ENCODE results near the gene IDE.

Gene IDE

DNA sequence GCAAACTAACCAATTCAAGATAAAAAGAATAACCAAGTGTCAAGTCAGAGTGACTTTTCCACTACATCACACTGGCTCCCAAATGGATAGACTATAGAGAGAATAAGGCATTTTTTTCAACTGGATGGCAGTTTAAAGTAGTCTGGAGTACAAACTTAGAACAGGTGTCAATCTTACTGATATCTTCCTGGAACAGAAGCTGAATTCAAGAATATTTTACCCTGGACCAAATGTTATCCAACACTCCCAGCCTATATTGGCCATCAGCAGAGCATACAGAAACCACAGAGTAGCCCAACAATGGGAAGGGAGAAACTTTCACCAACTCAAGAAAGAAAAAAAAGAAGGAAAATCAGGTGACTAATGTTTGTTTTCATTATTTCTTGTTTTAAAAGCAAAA lies 11.5 kb downstream of the IDE start:
- no peak overlapping the region for H2AFZ ChIP-seq
- no peaks in the 10 kb centered on the region for H3K9me3 ChIP-seq (ENCODE audit: control insufficient read depth, low read length)
- H3K27me3 ChIP-seq (ENCODE audit: control insufficient read depth, insufficient read depth, low read length) = no peaks in the 10 kb centered on the region
- H3K4me1 ChIP-seq = peaks cover 3% of the 10 kb centered on the region
- no peak overlapping the region for H3K4me2 ChIP-seq (ENCODE audit: low read length)
- H3K36me3 ChIP-seq (ENCODE audit: control insufficient read depth, insufficient read depth, low read length) = no peaks in the 10 kb centered on the region
- H3K79me2 ChIP-seq = peaks cover 41% of the 10 kb centered on the region
- no peak overlapping the region for H3K9ac ChIP-seq
- TF ChIP-seq, protein P1, sequence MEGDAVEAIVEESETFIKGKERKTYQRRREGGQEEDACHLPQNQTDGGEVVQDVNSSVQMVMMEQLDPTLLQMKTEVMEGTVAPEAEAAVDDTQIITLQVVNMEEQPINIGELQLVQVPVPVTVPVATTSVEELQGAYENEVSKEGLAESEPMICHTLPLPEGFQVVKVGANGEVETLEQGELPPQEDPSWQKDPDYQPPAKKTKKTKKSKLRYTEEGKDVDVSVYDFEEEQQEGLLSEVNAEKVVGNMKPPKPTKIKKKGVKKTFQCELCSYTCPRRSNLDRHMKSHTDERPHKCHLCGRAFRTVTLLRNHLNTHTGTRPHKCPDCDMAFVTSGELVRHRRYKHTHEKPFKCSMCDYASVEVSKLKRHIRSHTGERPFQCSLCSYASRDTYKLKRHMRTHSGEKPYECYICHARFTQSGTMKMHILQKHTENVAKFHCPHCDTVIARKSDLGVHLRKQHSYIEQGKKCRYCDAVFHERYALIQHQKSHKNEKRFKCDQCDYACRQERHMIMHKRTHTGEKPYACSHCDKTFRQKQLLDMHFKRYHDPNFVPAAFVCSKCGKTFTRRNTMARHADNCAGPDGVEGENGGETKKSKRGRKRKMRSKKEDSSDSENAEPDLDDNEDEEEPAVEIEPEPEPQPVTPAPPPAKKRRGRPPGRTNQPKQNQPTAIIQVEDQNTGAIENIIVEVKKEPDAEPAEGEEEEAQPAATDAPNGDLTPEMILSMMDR (IDR thresholded peaks at IDR 0.05) = no peak
- H3K4me3 ChIP-seq (ENCODE audit: low read depth, low read length) = no peak overlapping the region
- H3K27ac ChIP-seq = no peak overlapping the region

DNA sequence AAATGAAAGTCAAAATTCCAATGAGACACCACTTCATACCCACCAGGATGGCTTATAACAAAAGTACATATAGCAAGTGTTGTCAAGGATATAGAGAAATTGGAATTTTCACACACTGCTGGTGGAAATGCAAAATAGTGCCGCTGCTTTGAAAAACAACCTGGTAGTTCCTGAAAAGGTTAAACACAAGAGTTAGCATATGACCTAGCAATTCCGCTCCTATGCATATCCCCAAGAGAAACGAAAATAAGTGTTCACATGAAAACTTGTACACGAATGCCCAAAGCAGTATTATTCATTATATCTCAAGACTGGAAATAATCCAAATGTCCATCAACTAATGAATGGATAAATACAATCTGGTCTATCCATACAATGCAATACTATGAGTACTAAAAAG lies 14.8 kb downstream of the IDE start:
- no peak overlapping the region for H2AFZ ChIP-seq
- H3K4me2 ChIP-seq (ENCODE audit: low read length) = no peak overlapping the region
- no peak overlapping the region for H3K27ac ChIP-seq
- no peaks in the 10 kb centered on the region for H3K36me3 ChIP-seq (ENCODE audit: control insufficient read depth, insufficient read depth, low read length)
- no peaks in the 10 kb centered on the region for H3K27me3 ChIP-seq (ENCODE audit: control insufficient read depth, insufficient read depth, low read length)
- H3K79me2 ChIP-seq = peaks cover 33% of the 10 kb centered on the region
- TF ChIP-seq, protein P1 (IDR thresholded peaks at IDR 0.05) = no peak
- no peaks in the 10 kb centered on the region for H3K4me1 ChIP-seq
- no peak overlapping the region for H3K9ac ChIP-seq
- H3K9me3 ChIP-seq (ENCODE audit: control insufficient read depth, low read length) = no peaks in the 10 kb centered on the region
- H3K4me3 ChIP-seq (ENCODE audit: low read depth, low read length) = no peak overlapping the region

DNA sequence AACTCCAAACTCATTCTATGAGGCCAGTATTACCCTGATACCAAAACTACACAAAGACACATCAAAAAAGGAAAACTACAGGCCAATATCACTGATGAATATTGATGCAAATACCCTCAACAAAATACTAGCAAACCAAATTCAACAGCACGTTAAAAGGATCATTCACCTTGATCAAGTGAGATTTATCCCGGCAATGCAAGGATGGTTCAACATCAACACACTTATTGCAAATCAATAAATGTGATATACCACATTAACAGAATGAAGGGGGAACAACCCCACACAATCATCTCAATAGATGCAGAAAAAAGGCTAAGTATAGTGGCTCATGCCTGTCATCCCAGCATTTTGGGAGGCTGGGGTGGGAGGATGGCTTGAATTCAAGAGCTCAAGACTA lies 19.9 kb downstream of the IDE start:
- Histone ChIP-seq H3K9me3 (ENCODE audit: control insufficient read depth, low read length) (no peaks in the 10 kb centered on the region), H3K4me3 (ENCODE audit: low read depth, low read length) (no peak overlapping the region), H3K36me3 (ENCODE audit: control insufficient read depth, insufficient read depth, low read length) (no peaks in the 10 kb centered on the region), H3K27me3 (ENCODE audit: control insufficient read depth, insufficient read depth, low read length) (no peaks in the 10 kb centered on the region), H3K4me2 (ENCODE audit: low read length) (no peak overlapping the region), H3K4me1 (no peaks in the 10 kb centered on the region), H3K9ac (no peak overlapping the region), H2AFZ (no peak overlapping the region), H3K27ac (no peak overlapping the region), H3K79me2 (peaks cover 17% of the 10 kb centered on the region)
- TF ChIP-seq, protein P1 (IDR thresholded peaks at IDR 0.05) = no peak

DNA sequence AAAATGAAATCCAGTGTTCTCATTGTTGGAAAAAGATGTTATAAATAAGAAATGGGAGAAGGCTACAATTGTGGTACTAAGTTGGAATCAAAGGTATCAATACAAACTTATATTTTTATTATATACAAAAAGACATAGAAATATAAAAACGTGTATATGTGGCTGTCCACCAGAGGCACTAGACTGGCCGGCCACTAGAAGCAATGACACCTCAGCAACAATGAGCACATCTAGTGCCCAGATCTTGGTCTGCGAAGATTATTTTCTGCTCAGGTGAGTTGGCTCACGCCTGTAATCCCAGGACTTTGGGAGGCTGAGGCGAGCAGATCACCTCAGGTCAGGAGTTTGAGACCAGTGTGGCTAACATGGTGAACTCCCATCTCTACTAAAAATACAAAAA lies 21.6 kb downstream of the IDE start:
- Histone ChIP-seq H3K27me3 (ENCODE audit: control insufficient read depth, insufficient read depth, low read length) (no peaks in the 10 kb centered on the region), H3K36me3 (ENCODE audit: control insufficient read depth, insufficient read depth, low read length) (no peaks in the 10 kb centered on the region), H3K9me3 (ENCODE audit: control insufficient read depth, low read length) (no peaks in the 10 kb centered on the region), H3K79me2 (peaks cover 26% of the 10 kb centered on the region), H3K4me1 (no peaks in the 10 kb centered on the region), H3K4me3 (ENCODE audit: low read depth, low read length) (no peak overlapping the region), H3K4me2 (ENCODE audit: low read length) (no peak overlapping the region), H3K27ac (no peak overlapping the region), H3K9ac (no peak overlapping the region), H2AFZ (no peak overlapping the region)
- TF ChIP-seq, protein P1 (IDR thresholded peaks at IDR 0.05) = no peak

DNA sequence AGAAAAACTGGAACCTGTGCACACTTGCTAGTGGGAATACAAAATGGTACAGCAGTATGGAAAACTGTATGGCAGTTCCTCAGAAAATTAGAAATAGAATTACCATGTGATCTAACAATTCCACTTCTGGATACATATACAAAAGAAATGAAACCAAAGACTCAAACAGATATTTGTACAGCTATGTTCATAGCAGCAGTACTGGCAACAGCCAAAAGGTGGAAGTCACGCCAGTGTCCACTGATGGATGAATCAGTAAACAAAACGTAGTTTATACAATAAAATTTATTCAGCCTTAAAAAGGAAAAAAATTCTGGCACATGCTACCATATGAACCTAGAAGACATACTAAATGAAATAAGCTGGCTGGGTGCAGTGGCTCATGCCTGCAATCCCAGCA lies 23.0 kb downstream of the IDE start:
- TF ChIP-seq, protein P1 (IDR thresholded peaks at IDR 0.05) = no peak
- Histone ChIP-seq H2AFZ (no peak overlapping the region), H3K27ac (no peak overlapping the region), H3K4me1 (no peaks in the 10 kb centered on the region), H3K36me3 (ENCODE audit: control insufficient read depth, insufficient read depth, low read length) (no peaks in the 10 kb centered on the region), H3K9me3 (ENCODE audit: control insufficient read depth, low read length) (no peaks in the 10 kb centered on the region), H3K4me2 (ENCODE audit: low read length) (no peak overlapping the region), H3K79me2 (peaks cover 23% of the 10 kb centered on the region), H3K4me3 (ENCODE audit: low read depth, low read length) (no peak overlapping the region), H3K27me3 (ENCODE audit: control insufficient read depth, insufficient read depth, low read length) (no peaks in the 10 kb centered on the region), H3K9ac (no peak overlapping the region)

All from parathyroid adenoma (tissue), 2 donors.